Prostate gland (tissue), 2 donors: Measurements from ENCODE around the gene CBARP. TPM values are rescaled to one million over a fixed set of nuclear protein-coding genes. Genes with fewer than 3 reads are reported as not detected.
"Not testable (repeated sequence)": the region's sequence is repeated elsewhere in the genome, so short reads cannot be mapped to it uniquely, and the experiment has no call there.

Experiments used
- DNase-seq: peaks from one replicate; pipeline ENCODE4 v3.0.0-alpha.2; 2019; ENCODE audit warnings: low spot score
- H3K27ac ChIP-seq, 2 donors: fragments of 200-600 bp; sonication (generic); 2 replicates each; pipeline ENCODE4 v1.5.1; 2017 to 2019
- H3K27me3 ChIP-seq: fragments of 200-600 bp; sonication (generic); replicated peaks from 2 replicates; pipeline ENCODE4 v1.5.1; 2019; ENCODE audit not compliant: insufficient read depth
- H3K36me3 ChIP-seq, 2 donors: fragments of 200-600 bp; sonication (generic); 1 replicate in 1 of 2; 2 replicates in 1 of 2; pipeline versions ENCODE4 v1.5.1 to v1.8.1; 2017 to 2019
- H3K4me1 ChIP-seq: fragments of 200-600 bp; sonication (generic); replicated peaks from 2 replicates; pipeline ENCODE4 v1.5.1; 2019
- H3K4me3 ChIP-seq, 2 donors: fragments of 200-600 bp; sonication (generic); 2 replicates each; pipeline ENCODE4 v1.5.1; 2017 to 2019
- H3K9me3 ChIP-seq: fragments of 200-600 bp; sonication (generic); 2 replicates; pipeline ENCODE4 v1.5.1; 2017
- POLR2A ChIP-seq: fragments of 450-650 bp; IDR thresholded peaks from one replicate; pipeline ENCODE4 v1.6.1; 2016; ENCODE audit warnings: antibody characterized with exemption, mild to moderate bottlenecking
- POLR2AphosphoS5 ChIP-seq: sonication (generic); formaldehyde crosslinking; IDR thresholded peaks from one replicate; pipeline ENCODE4 v1.6.1; 2017; ENCODE audit warnings: antibody characterized with exemption
- WGBS: methylation state at CpG from one replicate; pipeline ENCODE4 v1.1.5; 2018; 5-methylcytosine and 5-hydroxymethylcytosine counted together
- intact Hi-C: fragments of 100-400 bp; cut with DNase I; formaldehyde crosslinking; loops from one replicate; pipeline ENCODE4 v1.14.2; 2022
- total RNA-seq, 2 donors: library from RNA; depleted of rRNA; stranded (reverse); fragments of >200 nt; gene quantifications; one replicate each; pipeline ENCODE4 v1.1.0, GENCODE V29; 2016
- TF ChIP-seq, protein P1 (sequence below), 4 experiments: fragments of 200-600 bp in 2 of 4; fragments of 450-650 bp in 2 of 4; sonication (generic) in 2 of 4; IDR thresholded peaks; 1 replicate in 3 of 4; 2 replicates in 1 of 4; pipeline ENCODE4 v1.5.1; 2016 to 2019; ENCODE audit warnings: antibody characterized with exemption in 4 of 4, mild to moderate bottlenecking in 2 of 4, moderate library complexity in 2 of 4

Gene CBARP
- total RNA-seq, 2 donors from 2014 or later = 0.68 to 4.4 TPM

DNA sequence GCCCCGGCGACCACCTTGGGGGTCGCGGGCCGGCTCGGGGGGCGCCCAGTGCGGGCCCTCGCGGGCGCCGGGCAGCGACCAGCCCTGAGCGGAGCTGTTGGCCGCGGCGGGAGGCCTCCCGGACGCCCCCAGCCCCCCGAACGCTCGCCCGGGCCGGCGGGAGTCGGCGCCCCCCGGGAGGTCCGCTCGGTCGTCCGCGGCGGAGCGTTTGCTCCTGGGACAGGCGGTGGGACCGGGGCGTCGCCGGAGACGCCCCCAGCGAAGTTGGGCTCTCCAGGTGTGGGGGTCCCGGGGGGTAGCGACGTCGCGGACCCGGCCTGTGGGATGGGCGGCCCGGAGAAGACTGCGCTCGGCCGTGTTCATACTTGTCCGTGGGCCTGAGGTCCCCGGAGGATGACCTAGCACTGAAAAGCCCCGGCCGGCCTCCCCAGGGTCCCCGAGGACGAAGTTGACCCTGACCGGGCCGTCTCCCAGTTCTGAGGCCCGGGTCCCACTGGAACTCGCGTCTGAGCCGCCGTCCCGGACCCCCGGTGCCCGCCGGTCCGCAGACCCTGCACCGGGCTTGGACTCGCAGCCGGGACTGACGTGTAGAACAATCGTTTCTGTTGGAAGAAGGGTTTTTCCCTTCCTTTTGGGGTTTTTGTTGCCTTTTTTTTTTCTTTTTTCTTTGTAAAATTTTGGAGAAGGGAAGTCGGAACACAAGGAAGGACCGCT, 31.5 kb downstream of the CBARP start:
- TF ChIP-seq, protein P1, sequence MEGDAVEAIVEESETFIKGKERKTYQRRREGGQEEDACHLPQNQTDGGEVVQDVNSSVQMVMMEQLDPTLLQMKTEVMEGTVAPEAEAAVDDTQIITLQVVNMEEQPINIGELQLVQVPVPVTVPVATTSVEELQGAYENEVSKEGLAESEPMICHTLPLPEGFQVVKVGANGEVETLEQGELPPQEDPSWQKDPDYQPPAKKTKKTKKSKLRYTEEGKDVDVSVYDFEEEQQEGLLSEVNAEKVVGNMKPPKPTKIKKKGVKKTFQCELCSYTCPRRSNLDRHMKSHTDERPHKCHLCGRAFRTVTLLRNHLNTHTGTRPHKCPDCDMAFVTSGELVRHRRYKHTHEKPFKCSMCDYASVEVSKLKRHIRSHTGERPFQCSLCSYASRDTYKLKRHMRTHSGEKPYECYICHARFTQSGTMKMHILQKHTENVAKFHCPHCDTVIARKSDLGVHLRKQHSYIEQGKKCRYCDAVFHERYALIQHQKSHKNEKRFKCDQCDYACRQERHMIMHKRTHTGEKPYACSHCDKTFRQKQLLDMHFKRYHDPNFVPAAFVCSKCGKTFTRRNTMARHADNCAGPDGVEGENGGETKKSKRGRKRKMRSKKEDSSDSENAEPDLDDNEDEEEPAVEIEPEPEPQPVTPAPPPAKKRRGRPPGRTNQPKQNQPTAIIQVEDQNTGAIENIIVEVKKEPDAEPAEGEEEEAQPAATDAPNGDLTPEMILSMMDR (IDR thresholded peaks at IDR 0.05) = no peak
- TF ChIP-seq POLR2AphosphoS5 (no peak), POLR2A (no peak)
- WGBS = 1% methylated on average over 40 of the region's 78 CpGs
- DNase-seq = no peak
- intact Hi-C loops = no loop called here
- H3K27me3 ChIP-seq = no peaks in the 10 kb centered on the region
- peak overlapping the region; percentile 61 to 68 for H3K4me3 ChIP-seq
- no peaks in the 10 kb centered on the region for H3K9me3 ChIP-seq
- no peaks in the 10 kb centered on the region for H3K36me3 ChIP-seq
- H3K27ac ChIP-seq = peak overlapping the region; percentile 68 to 79
- peaks cover 14% of the 10 kb centered on the region for H3K4me1 ChIP-seq

DNA sequence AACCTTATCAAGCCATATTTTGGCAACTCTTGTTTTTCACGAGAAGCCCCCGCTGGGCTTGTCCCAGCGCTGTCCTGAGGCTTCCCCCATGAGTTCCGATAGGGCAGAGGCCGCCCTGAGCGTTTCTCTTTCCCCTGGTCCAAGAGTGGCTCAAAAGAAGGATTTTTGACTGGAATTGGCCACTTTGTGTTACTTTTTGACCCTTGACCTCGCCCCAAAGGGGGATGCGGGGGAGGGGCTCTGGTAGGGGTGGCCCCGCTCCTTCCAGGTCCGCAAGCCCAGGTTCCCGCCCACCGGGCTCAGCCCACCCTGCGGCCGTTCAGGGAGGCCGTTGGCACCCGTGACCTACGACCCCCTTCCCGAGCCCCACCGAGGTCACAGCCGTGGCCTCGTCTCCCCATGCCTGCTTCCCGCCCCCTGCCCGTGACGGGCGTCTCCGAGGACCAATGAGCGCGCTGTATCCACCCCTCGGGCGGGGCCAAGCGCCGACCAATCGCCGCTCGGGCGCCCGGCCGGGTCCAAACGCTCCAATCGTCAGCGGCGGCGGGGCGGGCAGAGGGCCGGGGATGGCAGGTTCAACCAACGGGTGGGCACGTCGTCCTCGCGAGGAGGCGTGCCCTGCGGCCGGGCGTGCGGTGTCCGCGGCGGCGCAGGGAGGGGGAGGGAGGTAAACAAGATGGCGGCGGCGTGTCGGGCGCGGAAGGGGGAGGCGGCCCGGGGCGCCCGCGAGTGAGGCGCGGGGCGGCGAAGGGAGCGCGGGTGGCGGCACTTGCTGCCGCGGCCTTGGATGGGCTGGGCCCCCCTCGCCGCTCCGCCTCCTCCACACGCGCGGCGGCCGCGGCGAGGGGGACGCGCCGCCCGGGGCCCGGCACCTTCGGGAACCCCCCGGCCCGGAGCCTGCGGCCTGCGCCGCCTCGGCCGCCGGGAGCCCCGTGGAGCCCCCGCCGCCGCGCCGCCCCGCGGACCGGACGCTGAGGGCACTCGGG, 32.4 kb downstream of the CBARP start, which contains the start of gene STK11:
STK11 (plus strand) TSS at position 665 of the 986 bp plus-strand sequence. CDS start 1,136 bp downstream, outside the sequence.
- intact Hi-C loops = no loop called here
- WGBS = 7% methylated on average over 64 of the region's 114 CpGs
- H3K27me3 ChIP-seq = no peaks in the 10 kb centered on the region
- H3K4me3 ChIP-seq = peak within 1 kb of the TSS; percentile 61 to 68
- H3K9me3 ChIP-seq = no peaks in the 10 kb centered on the region
- TF ChIP-seq POLR2A (peak; percentile 88), POLR2AphosphoS5 (peak; percentile 90)
- TF ChIP-seq, protein P1 (IDR thresholded peaks at IDR 0.05) = peak in 2 of 4 experiments; percentile 7 to 10
- peaks cover 10% of the 10 kb centered on the region for H3K4me1 ChIP-seq
- no peaks in the 10 kb centered on the region for H3K36me3 ChIP-seq
- H3K27ac ChIP-seq = peak within 1 kb of the TSS; percentile 71 to 79
- DNase-seq = peak; percentile 98

DNA sequence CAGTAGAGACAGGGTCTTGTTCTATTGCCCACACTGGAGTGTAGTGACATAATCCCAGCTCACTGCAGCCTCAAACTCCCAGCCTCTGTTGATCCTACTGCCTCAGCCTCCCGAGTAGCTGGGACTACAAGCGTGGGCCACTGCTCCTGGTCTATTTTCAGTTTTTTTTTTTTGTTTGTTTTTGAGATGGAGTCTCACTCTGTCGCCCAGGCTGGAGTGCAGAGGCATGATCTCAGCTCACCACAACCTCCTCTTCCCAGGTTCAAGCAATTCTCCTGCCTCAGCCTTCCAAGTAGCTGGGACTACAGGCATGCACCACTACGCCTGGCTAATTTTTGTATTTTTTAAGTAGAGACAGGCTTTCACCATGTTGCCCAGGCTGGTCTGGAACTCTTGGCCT, 37.2 kb downstream of the CBARP start:
- H3K27me3 ChIP-seq, H3K27ac ChIP-seq, H3K36me3 ChIP-seq, intact Hi-C loops, H3K4me3 ChIP-seq, DNase-seq, H3K4me1 ChIP-seq, H3K9me3 ChIP-seq: not testable (repeated sequence)
- 88% methylated on average over 4 of the region's 4 CpGs for WGBS

DNA sequence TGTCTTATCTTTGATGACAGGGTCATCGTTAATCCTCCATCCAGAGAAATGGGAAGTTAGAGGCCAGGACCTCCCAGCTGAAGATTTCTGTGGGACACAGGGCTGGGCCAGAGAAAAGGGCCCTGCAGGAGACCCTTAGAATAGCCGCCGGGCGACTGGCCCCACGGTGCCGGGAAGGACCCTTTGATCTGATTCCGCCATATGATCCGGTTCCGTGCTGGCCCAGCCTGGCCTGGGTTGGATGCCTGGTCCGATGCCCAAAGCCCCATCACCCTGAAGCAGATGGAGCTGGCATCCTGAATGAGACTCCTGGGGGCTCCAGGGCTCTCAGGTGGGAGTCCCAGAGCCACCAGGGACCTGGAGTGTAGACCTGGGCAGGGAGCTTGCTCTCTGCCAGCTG, 38.3 kb downstream of the CBARP start:
- H3K9me3 ChIP-seq = no peaks in the 10 kb centered on the region
- H3K4me1 ChIP-seq = no peaks in the 10 kb centered on the region
- TF ChIP-seq POLR2AphosphoS5 (no peak), POLR2A (no peak)
- intact Hi-C loops = no loop called here
- no peaks in the 10 kb centered on the region for H3K36me3 ChIP-seq
- 91% methylated on average over 10 of the region's 10 CpGs for WGBS
- H3K27ac ChIP-seq = no peak overlapping the region
- H3K4me3 ChIP-seq = no peak overlapping the region
- no peak for DNase-seq
- H3K27me3 ChIP-seq = no peaks in the 10 kb centered on the region

DNA sequence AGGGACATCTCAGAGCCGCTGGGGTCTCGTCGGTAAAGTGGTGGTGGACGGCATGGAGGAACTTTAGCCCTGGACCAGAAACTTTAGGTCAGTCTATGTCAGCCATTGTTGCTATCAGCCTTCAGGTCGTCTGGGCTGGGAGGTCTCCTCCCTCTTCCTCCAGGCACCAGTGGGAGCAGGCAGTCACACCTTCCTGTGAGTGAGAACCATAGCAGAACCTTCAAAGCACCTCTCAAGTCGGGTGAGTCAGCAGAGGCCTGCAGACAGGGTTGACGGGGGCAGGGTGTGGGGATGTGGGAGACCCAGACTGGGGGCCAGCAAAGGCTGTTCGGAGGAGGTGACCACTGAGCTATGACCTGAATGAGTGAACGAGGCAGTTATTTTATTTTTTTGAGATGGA, 48.4 kb downstream of the CBARP start:
- intact Hi-C loops = no loop called here
- TF ChIP-seq, protein P1 (IDR thresholded peaks at IDR 0.05) = no peak
- TF ChIP-seq POLR2AphosphoS5 = no peak
- Histone ChIP-seq H3K36me3 (no peaks in the 10 kb centered on the region), H3K4me3 (no peak overlapping the region), H3K27ac (no peak overlapping the region), H3K9me3 (no peaks in the 10 kb centered on the region), H3K27me3 (no peaks in the 10 kb centered on the region), H3K4me1 (no peaks in the 10 kb centered on the region)
- DNase-seq = no peak
- WGBS = 77% methylated on average over 9 of the region's 9 CpGs
